Heart left ventricle (tissue), 13 donors: ENCODE data around the gene IRX5.

ENCODE experiments used
- CTCF ChIP-seq, 12 donors: fragments of 200-600 bp; sonication (generic) in 4 of 12; IDR thresholded peaks; one replicate each; pipeline versions ENCODE4 v1.5.0 to v1.8.0; 2018 to 2022; ENCODE audit warnings: antibody characterized with exemption in 12 of 12, mild to moderate bottlenecking in 5 of 12
- POLR2A ChIP-seq, 2 donors: fragments of 450-650 bp; IDR thresholded peaks; one replicate each; pipeline ENCODE4 v1.6.1; 2017; ENCODE audit warnings: antibody characterized with exemption in 2 of 2, mild to moderate bottlenecking in 2 of 2, moderate library complexity in 2 of 2
- donor health status: ischemic (EF 13 %, LVEDD 7.1; RV severe dilation, severe dysfunction).
- donor health status: DM: no; HTN: yes; CAD: no.
- donor health status: DM: no; HTN: no; CAD: no.
- donor health status: ischemic (EF 25% LVEDD 6.9; RV normal size, moderate dysfunction).
- donor health status: ischemic (EF 25% LVEDD 5.7; RV mildly dilated, moderate dysfunction).
- donor health status: ischemic (EF 35%, LVEDD 5.7; RV mildly dilated, moderate dysfunction).
- donor health status: nonischemic (EF 11% LVEDD 7.7; RV severe dilation, severe dysfunction).
- donor health status: DM: yes; HTN: yes; CAD: no.
- donor health status: PGD.
- donor health status: ischemic (EF 29% LVEDD 5.4; RV normal size, mild dysfunction).
- donor health status: nonischemic (EF 23%, LVEDD 6.1; RV moderate dilation, normal function).

- no peak for TF ChIP-seq CTCF (IDR thresholded peaks at IDR 0.05)
- no peak for TF ChIP-seq POLR2A (IDR thresholded peaks at IDR 0.05)
Observed at GRCh38 chr16:54927125-54928015, 3.3 kb upstream of the IRX5 start.
